ENCODE measurements around the gene DOK3.

DOK3 gene

GRCh38 chr5:177553671-177554429 lies 44.2 kb upstream of the DOK3 start:
- DNase-seq, result peak; percentile 42
- H3K4me3 ChIP-seq (ENCODE audit: low read depth, low read length), result peak overlapping the region; percentile 85
- no peaks in the 10 kb centered on the region for H3K27me3 ChIP-seq
- no peaks in the 10 kb centered on the region for H3K9me3 ChIP-seq
- H3K4me1 ChIP-seq, result no peaks in the 10 kb centered on the region
- peaks cover 4% of the 10 kb centered on the region for H3K36me3 ChIP-seq
- TF ChIP-seq CTCF (IDR thresholded peaks at IDR 0.05; ENCODE audit: low read depth, low read length), result no peak

DNA sequence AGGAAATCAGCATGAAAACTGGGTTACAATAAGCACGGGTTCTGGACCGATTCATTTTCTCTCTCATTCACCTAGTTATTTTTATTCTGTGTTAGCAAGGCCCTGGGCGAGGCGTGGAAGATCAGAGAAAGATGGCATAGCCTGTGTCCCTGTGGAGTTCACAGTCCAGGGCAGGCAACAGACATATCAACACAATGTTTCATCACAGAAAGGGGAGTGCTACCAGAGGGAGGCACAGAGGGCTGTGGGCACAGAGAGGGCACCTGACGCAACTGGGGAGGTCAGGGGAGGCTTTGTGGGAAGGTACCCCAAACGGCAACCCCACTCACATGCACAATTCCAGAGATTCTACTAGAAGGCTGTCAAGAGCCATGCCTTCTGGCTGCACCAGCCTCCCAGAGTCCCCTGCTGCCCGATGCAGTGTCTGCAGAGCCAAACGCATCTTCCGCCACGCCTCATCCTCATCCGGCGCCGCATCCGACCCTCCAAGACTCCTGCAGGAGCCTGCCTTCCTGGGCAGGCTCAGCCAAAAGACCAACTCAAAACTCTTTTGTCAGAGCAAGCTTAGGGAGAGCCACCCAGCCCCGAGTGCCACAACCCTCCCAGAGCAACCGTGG lies 43.3 kb upstream of the DOK3 start:
- DNase-seq, result peak; percentile 41
- no peak for TF ChIP-seq CTCF (IDR thresholded peaks at IDR 0.05; ENCODE audit: low read depth, low read length)
- Histone ChIP-seq H3K27me3 (no peaks in the 10 kb centered on the region), H3K4me3 (ENCODE audit: low read depth, low read length) (peak overlapping the region; percentile 85), H3K4me1 (no peaks in the 10 kb centered on the region), H3K36me3 (peaks cover 4% of the 10 kb centered on the region), H3K9me3 (no peaks in the 10 kb centered on the region)

GRCh38 chr5:177550122-177550521 lies 40.5 kb upstream of the DOK3 start:
- no peak for TF ChIP-seq CTCF (IDR thresholded peaks at IDR 0.05; ENCODE audit: low read depth, low read length)
- H3K27me3 ChIP-seq, result no peaks in the 10 kb centered on the region
- H3K36me3 ChIP-seq, result peaks cover 10% of the 10 kb centered on the region
- DNase-seq, result no peak
- peaks cover 8% of the 10 kb centered on the region; the same call in 1 of the 2 replicates for H3K4me1 ChIP-seq
- H3K9me3 ChIP-seq, result no peaks in the 10 kb centered on the region
- no peak overlapping the region for H3K4me3 ChIP-seq (ENCODE audit: low read depth, low read length)

DNA sequence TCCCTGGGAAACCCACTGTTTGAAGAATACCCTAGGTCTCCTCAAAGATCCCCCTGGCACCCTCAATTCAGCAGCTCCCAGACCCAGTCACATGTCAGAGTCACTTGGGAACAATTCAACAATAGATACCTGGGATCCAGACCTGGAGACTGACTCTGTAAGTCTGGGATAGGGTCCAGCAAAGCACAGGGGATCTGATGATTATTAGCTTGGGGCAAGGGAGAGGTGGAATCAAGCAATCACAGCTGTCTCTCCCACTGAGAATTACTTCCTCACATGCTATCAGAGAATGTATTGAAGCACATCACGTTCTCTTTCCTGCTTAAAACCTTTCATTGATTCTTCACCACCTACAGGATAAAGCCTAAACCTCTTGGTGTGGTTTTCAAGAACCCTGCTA lies 38.9 kb upstream of the DOK3 start:
- no peak for TF ChIP-seq CTCF (IDR thresholded peaks at IDR 0.05; ENCODE audit: low read depth, low read length)
- peaks cover 13% of the 10 kb centered on the region for H3K36me3 ChIP-seq
- H3K27me3 ChIP-seq, result no peaks in the 10 kb centered on the region
- H3K4me3 ChIP-seq (ENCODE audit: low read depth, low read length), result no peak overlapping the region
- no peak for DNase-seq
- H3K9me3 ChIP-seq, result no peaks in the 10 kb centered on the region
- H3K4me1 ChIP-seq, result peaks cover 19% of the 10 kb centered on the region

DNA sequence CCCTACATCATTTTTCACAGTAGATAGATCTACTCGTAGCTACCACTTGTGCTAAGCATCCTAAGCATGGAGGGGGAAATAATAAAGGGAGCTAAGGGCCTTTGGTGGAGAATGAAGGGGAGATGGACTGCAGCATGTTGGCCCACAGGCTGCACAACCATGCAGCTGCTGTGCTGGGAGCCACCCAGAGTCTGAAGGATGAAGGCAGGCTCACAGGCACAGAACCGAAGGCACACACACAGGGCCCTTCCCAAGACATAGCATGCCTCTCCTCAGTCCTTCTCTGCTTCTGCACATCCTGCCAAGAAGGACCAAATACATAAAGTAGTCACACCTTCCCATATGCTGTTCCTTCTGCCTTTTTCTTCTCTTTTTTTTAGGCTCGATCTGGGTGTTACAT lies 38.1 kb upstream of the DOK3 start:
- H3K27me3 ChIP-seq, result no peaks in the 10 kb centered on the region
- peaks cover 14% of the 10 kb centered on the region for H3K36me3 ChIP-seq
- H3K9me3 ChIP-seq, result no peaks in the 10 kb centered on the region
- H3K4me3 ChIP-seq (ENCODE audit: low read depth, low read length), result no peak overlapping the region
- TF ChIP-seq CTCF (IDR thresholded peaks at IDR 0.05; ENCODE audit: low read depth, low read length), result no peak
- DNase-seq, result no peak
- peaks cover 26% of the 10 kb centered on the region for H3K4me1 ChIP-seq

GRCh38 chr5:177546258-177546741 lies 36.7 kb upstream of the DOK3 start:
- no peak for DNase-seq
- 0 out of 2 replicates have a peak, but pooled peaks have one; percentile 6 for TF ChIP-seq CTCF (IDR thresholded peaks at IDR 0.05; ENCODE audit: low read depth, low read length)
- Histone ChIP-seq H3K4me3 (ENCODE audit: low read depth, low read length) (no peak overlapping the region), H3K36me3 (peaks cover 20% of the 10 kb centered on the region), H3K27me3 (no peaks in the 10 kb centered on the region), H3K9me3 (no peaks in the 10 kb centered on the region), H3K4me1 (peaks cover 29% of the 10 kb centered on the region)
